Effector CD4-positive, alpha-beta T cell (primary cell): ENCODE results near the gene ITGB1.
A peak's percentile ranks its signal among the peaks of the same experiment; 100 is the strongest.
"Not testable (repeated sequence)": the region's sequence is repeated elsewhere in the genome, so short reads cannot be mapped to it uniquely, and the experiment has no call there.

Source experiments
- DNase-seq: peaks from one replicate; pipeline ENCODE4 v3.0.0-alpha.2; 2020

Gene ITGB1

DNA sequence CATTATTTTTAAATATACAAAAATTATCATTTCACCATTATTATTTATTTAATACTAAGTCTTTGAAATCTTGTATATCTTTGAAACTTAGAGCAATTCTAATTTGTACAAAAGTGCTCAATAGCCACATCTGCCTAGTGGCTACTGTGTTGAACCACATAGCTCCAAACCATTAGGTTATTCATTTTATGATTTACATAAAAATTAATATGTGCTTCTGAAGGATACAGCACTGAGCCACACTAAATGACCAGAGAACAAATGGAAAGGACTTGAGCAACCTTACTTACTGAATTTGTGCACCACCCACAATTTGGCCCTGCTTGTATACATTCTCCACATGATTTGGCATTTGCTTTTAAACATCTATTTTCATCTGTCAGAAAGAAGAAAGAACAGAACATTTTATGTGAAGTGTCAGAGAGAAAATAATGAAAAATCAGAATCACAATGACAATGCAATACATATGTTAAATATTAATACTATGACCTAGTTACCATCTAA, 25.8 kb downstream of the ITGB1 start:
- no peak for DNase-seq

DNA sequence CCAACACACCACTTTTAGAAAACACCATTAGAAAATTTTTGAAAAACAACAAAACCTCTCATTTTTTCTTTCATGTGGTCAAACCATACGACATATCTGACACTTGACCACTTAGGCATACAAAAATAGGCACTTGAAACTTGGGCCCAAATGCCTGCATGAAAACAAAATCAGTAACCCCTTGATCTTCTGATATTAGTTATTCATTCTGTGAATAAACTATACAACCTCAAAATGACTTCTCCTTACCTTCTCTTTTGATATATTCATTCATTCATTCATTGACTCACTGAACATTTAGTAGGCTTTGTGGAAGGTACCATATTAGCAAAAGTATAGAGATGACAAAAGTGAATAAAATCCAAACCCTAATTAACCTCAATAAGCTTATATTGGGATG, 26.4 kb downstream of the ITGB1 start:
- DNase-seq, result no peak

DNA sequence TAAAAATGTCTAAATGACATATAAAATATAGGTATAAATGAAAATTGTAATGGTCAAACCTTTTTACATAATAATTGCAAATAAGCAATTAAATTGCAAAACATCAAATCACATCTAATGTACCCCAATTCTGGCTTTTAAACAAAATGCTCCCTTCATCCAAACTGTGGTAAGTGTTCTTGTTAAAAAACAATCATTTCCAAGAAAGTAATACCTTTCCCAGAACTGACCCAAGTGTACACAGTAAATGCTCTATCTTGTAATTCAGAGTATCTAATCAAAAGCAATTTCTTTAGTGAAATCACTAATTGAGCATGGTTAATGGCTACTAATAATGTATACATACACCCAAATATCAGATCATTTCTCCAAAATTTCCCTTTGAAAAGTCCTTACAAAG, 28.0 kb downstream of the ITGB1 start:
- DNase-seq, result no peak

DNA sequence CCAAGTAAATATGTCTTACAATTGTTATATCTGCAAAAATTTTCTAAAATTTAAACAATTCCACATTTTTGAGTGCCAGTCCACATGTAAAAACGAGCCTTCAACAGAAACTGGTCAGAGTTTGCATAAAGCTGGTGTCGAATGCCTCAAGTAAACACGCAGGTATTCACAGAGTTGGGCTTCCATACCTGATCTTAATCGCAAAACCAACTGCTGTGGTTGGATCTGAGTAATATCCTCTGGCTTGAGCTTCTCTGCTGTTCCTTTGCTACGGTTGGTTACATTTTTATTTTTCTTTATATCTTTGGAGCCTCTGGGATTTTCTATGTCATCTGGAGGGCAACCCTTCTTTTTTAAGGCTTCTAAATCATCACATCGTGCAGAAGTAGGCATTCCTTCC, 28.4 kb downstream of the ITGB1 start:
- peak; percentile 13 for DNase-seq

DNA sequence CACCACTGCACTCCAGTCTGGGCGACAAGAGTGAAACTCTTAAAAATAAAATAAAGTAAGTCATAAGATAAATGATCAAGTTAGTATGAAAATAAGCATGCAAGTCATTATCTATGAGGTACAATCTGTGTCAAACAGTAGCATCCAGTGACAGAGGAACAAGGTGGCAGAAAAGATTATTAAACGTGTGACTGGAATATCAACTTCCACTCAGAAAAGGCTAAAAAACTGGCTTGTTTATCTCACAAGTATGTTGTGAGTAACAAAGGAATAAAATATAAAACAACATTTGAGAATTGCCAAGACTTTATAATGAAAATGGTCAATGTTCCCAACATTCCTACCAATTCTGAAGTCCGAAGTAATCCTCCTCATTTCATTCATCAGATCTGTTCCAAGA, 30.3 kb downstream of the ITGB1 start:
- no peak for DNase-seq

DNA sequence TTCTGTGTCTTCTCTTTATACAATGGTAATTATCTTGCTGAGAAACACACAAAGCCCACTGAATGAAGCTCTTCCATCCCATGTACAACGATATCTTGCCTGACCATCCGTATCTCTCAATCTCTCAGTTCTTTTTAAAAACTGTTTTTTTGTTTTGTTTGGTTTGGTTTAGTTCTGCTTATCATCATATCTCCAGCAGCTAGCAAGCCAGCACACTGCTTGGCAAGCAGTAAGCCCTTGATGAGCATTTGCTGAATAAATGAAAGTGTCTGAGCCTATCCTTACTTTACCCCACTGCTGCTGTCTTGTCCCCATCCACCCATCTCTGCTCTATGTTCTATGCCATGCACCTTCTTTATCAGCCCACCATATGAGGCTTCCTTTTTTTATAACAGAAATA, 34.2 kb downstream of the ITGB1 start:
- DNase-seq, result no peak

DNA sequence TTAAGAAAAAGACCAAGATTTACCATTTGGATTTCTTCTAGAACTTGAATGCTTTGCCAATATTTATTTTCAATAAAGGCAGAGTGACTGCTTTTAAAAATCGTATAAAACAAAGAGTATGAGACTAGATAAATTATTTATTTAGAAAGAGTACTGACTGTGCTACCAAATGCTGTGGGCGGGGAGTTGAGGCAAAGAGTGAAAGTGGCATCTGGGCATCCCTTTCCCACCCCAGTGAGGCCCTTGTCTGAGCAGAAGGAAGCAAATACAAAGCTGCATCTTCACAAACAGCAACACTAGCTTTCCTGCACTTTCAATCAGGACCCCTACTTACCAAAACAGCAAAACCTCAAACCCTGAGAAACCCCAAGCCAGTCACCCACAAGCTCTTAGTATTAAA, 34.9 kb downstream of the ITGB1 start:
- DNase-seq, result no peak

DNA sequence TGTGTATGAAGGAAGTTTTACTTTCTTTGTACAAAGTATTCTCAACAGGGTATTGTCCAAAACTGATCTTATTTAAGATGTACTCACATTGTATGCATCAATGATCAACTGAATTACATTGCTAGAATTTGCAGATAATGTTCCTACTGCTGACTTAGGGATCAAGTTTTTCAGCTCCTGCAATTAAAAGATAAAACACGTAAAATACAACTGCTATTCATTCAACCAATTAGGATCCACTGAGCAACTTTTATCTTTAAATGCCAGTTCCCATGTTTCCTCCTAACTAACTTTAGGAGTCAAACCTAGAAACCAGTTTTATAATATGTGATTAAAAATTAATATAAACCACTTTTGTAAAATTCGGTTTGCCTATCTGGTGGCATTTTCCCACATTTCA, 35.9 kb downstream of the ITGB1 start:
- no peak for DNase-seq

DNA sequence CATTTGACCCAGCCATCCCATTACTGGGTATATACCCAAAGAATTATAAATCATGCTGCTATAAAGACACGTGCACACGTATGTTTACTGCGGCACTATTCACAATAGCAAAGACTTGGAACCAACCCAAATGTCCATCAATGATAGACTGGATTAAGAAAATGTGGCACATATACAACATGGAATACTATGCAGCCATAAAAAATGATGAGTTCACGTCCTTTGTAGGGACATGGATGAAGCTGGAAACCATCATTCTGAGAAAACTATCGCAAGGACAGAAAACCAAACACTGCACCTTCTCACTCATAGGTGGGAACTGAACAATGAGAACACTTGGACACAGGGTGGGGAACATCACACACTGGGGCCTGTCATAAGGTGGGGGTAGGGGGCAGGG, 40.2 kb downstream of the ITGB1 start:
- DNase-seq, result not testable (repeated sequence)

DNA sequence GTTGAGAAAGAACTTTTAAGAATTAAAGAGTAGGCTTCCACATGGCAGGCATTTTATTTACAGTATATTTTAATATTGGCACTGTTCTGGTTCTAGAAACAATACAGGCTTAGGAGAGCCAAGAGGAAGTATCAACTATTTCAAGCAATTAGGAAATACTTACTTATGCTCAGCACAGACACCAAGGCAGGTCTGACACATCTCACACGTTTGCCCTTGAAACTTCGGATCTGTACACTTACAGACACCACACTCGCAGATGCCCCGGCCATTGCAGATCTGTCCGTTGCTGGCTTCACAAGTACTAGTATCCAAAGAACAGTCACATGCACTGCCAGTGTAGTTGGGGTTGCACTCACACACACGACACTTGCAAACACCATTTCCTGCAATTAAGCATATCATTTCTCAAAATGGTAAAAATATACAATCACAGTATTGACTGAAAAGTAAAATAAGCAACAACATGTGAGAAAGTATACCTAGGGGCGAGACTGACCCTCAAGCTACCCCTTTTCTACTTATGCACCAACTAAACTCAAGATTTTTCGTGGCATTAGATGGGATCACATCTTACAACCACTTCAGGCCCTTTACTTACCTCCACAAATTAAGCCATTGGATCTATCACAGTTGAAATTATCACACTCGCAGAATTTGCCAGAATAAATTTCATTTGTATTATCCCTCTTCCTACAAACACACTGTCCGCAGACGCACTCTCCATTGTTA, 46.6 kb downstream of the ITGB1 start:
- DNase-seq, result no peak

DNA sequence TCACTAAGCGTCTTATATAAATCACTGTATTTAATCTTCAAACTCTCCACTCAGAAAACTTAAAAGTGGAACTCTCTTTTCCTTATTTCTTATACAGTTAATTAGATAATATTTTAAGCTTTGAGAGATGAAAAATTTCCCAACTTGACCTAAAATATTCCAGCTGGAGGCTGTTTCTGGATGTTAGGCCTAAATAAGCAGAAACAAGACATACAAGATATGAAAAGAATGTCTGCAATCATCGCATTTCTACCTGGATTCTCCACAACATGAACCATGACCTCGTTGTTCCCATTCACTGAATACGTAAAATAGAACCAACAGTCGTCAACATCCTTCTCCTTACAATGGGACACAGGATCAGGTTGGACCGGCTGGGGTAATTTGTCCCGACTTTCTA, 48.1 kb downstream of the ITGB1 start:
- not testable (repeated sequence) for DNase-seq

DNA sequence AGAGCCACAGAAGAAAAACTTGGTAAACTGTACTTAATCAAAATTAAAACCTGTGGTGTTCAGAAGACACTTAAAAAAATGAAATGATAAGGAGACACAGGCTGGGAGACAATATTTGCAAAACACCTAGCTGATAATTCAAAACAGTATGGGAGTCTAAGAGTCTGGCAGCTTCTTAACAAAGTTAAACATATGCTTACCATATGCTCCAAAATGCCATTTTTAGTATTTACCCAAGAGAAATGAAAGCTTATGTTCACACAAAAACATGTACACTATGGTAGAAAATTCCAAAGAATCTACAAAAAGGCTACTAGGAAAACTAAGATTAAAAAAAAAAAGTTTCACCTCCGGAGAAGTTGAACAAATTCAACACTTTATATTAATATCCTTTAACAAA, 48.6 kb downstream of the ITGB1 start:
- no peak for DNase-seq

DNA sequence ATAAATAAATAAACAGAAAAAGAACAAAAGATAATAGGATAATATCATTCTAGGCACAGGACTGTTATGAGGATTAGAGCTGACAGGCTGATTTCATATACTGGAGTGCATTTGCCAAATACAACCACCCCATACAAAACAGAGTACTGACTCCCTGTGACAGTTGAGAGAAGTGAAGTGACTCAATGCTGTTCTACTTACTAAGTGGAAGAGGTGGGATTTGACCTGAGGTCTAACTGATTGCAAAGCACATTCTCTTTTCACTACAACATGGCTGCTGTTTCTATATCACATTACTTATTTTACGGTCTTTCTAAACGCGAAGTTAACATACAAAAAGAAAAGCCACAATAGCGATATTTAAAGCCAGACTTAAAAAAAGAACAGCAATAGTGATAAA, 51.4 kb downstream of the ITGB1 start:
- DNase-seq, result no peak

DNA sequence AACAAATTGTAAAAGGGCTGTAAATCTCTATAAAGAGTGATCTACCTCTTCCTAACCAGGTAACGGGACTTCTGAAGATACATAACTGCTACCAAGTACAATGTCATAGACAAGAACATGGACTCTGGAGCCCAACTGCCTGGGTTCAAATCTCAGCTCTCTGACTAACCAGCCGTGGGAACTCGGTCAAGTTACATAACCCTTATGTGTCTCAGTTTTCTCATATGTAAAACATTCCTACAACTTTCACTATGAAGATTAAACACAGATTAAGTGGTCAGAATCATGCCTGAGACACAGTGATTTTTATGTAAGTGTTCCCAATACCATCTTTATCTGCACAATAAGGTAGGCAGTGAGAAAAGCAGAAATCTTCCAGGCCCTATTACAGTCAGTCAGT, 52.6 kb downstream of the ITGB1 start:
- no peak for DNase-seq

DNA sequence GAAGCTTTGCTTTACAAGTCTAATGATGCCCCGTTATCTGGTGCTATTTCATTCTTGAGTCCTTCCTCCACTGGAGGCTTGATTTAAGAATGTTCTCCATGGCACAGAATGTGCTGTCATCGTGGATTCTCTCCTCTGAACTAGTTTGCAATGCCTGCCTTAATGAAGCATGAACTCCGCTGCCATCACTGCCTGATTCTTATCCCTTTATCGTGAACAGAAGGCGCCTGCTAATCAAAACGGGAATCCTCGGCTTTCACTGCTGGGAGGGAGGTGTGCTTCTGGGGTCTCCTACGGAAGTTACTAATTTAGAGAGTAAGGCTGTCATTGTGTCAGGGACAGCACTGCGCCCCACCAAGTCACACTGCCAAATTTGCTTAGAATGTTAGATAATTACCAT, 56.2 kb downstream of the ITGB1 start:
- DNase-seq, result no peak

DNA sequence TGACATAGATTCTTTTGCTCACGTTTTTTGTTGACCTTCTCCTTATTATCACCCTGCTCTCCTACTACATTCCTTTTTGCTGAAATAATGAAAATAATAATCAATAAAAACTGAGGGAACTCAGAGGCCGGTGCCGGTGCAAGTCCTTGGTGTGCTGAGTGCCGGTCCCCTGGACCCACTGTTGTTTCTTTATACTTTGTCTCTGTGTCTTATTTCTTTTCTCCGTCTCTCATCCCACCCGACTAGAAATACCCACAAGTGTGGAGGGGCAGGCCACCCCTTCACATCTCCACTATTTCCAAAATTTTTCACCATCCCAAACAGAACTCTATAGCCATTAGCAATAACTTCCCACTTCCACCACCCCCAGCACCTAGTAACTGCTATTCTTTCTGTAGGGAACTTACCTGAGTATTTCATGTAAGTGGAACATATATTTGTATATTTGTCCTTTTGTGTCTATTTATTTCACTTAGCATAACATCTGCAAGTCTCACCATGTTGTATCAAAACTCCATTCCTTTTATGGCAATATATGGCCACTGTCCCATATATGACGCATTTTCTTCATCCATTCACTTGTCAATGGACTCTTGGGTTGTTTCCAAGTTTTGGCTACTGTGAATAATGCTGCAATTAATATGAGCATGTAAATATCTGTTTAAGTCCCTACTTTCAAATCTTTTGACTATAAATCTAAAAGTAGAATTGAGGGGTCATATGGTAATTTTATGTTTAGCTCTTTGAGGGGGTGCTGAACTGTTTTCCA, 62.6 kb downstream of the ITGB1 start:
- DNase-seq, result not testable (repeated sequence)

DNA sequence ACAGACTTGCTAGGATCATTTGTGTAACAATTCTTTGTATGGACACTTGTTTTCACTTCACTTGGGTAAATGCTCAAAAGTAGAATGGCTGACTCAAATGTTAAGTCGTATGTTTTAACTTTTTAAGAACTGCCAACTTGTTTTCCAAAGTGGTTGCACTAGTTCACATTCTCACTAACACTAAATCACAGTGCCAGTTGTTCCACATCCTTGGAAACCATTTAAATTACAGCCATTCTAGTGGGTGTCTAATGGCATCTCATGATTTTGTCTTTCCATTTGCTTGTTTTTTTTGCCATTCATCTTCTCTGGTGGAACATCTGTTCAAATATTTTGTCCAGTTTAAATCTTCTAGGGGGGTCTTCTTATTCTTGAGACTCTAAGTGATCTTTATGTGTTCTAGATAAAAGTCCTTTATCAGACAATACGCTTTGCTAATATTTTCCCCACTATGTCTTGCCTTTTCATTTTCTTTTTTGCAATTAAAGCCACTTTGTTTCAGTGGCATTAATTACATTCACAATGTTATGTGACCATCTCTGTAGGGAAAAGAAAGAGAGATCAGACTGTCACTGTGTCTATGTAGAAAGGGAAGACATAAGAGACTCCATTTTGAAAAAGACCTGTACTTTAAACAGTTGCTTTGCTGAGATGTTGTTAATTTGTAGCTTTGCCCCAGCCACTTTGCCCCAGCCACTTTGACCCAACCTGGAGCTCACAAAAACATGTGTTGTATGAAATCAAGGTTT, 63.9 kb downstream of the ITGB1 start:
- DNase-seq, result no peak

DNA sequence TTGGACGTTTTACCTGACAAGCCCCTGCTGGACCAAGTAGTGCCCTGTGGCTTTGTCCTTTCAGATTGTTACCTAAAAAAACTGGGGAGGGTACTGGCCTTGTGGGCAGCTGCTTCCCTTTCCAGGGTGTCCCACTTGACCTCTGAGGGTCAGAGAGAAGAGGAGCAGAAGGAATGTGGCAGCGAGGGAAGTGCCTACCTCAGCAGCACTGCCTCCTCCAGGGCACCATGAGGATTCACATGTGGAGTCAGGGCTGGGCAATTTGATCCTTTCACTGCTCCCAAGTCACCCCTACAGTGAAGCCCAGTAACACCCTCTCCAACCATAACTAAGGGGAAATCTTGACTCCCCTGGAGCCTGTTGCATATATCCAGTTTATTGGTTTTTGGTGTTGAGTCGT, 64.6 kb downstream of the ITGB1 start:
- DNase-seq, result no peak

DNA sequence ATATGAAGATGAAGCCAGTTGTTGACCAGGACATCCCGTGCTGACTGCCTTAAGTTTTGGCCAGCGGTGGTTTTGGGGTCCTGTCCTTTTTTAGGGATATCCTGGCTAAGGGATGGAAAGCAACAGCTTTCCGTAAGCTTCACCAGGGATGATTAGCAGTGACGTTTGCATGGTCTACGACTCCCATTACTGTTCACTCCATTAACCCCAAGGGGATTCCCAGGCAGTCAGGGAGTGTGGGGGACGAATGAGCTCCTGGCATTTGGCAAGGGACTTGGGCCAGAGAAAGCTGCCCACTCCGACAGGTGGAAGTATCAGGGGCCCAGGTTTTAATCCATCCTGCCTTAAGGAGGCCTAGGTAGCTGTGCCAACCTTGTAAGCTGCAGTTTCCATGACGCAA, 66.8 kb downstream of the ITGB1 start:
- DNase-seq, result no peak

DNA sequence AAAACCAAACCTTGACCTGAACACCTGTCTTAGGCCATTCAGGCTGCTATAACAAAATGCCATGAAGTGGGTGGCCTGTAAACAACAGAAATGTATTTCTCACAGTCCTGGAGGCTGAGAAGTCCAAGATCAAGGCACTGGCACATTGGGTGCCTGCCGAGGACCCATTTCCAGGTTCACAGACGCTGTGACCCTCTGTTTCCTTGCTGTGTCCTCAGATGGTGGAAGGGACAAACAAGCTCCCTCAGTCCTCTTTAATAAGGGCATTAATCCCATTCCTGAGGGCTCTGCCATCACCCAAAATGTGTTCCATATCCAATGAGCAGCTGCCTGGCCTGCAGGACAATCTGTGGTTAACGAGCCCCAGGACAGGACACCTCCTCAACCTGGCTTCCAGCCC, 67.6 kb downstream of the ITGB1 start:
- DNase-seq, result no peak

DNA sequence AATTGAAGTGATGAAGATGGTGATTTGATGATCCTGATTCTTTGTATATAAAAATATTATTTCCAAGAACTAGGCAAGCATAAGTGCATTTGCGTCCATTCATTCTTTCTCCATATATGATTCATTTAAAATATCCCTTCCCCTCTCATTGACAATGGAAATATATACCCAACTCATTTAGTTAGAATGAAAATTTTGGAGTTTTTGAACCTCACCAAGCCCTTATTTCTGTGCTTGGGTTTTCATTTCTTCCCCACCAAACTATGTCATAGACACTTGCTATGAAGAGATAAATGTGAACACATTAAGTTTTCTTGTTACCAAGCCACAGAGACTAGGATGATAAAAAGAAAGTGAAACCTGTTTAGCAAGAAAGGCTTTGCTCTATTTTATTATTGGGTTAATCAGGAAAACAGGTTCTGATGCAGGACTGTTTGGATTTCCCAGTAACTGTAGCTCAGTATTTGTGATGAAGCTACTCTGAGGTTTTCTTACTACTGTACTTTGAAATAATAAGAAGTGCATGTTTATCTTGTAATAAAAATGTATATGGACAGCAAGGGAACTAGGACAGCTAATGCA, 68.3 kb downstream of the ITGB1 start:
- no peak for DNase-seq

DNA sequence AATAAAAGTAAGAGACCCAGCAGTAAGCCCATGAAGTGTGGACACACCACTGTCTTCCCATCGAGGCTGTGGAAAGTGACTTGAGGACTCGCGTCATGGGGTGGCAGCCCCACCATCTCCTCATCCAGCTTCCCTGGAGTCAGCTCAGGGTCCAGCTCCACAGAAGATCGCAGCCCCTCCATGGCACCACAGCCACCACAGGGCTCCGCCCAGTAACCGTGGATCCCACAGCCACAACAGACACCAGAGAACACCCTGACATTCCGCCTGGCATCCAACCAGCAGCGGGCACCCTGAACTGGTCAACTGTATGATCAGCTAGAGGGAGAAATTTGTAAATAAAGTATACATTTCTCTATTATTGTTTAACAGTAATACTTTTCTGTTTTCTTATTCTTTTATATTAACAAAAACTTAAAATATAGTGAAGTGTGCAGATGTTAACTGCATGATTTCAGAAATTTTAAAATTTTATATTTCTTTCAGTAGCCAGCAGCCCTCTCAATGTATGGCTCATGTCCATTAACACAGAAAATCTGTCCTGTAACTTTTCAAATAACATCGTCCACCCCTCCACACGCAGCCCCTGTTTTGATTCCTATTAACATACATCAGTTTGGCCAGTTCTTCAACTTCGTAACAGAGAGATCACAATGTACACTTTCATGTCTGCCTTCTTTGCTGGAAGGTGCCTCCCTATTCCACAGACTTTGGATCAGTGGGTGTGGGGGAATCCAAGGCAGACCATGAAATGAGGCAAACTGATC, 69.7 kb downstream of the ITGB1 start:
- no peak for DNase-seq

DNA sequence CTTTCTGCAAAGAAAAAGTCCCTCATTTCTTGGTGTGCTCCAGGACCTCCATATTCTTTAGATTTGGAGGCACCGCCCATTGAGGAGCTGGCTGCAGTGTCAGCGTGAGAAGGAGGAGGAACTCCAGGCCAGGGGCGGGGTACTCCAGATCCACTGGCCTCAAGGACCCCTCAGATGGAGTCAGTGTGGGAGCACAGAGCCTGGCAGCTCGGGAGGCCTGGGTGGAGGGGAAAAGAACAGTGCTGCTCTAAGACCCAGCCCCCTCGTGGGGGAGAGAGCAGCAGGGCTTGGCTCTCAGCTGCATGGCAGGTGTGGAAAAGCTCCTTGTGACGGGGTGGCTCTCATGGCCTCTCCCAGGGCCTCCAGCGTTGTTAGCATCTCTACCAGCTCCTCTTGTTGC, 70.5 kb downstream of the ITGB1 start:
- no peak for DNase-seq
